Type B pancreatic cell (in vitro differentiated cells): ENCODE results near the gene MRPS23. TPM values are rescaled to one million over a fixed set of nuclear protein-coding genes. Genes with fewer than 3 reads are reported as not detected.

Source experiments
- DNase-seq: peaks from one replicate; pipeline ENCODE4 v3.0.0; 2021; ENCODE audit warnings: mixed read lengths; ENCODE audit not compliant: unreplicated experiment; ENCODE audit errors: extremely low spot score
- H3K27ac Mint-ChIP-seq: 2 replicates; pipeline ENCODE4 v1.8.0; 2021; ENCODE audit warnings: mild to moderate bottlenecking, mixed read lengths
- H3K27me3 Mint-ChIP-seq: 2 replicates; pipeline ENCODE4 v1.8.0; 2021; ENCODE audit warnings: mixed read lengths
- H3K36me3 Mint-ChIP-seq: 2 replicates; pipeline ENCODE4 v1.8.0; 2021; ENCODE audit warnings: mixed read lengths
- H3K4me1 Mint-ChIP-seq: one replicate; pipeline ENCODE4 v1.8.0; 2021; ENCODE audit warnings: mixed read lengths; ENCODE audit not compliant: unreplicated experiment
- H3K4me3 Mint-ChIP-seq: 2 replicates; pipeline ENCODE4 v1.8.0; 2021; ENCODE audit warnings: mild to moderate bottlenecking, mixed read lengths
- H3K9me3 Mint-ChIP-seq: 2 replicates; pipeline ENCODE4 v1.8.0; 2021; ENCODE audit warnings: mixed read lengths
- CTCF ChIP-seq: fragments of 200-600 bp; sonication (generic); conservative IDR thresholded peaks from 2 replicates; pipeline ENCODE4 v1.5.0; 2021; ENCODE audit warnings: antibody characterized with exemption, mild to moderate bottlenecking
- total RNA-seq: library from RNA; stranded (reverse); gene quantifications from 2 replicates; pipeline ENCODE4 v1.2.1, GENCODE V29; 2021; ENCODE audit warnings: low replicate concordance

MRPS23 gene
- total RNA-seq, 1 donor from 2014 or later: 46.9 TPM

GRCh38 chr17:57819867-57820266 lies 30.0 kb downstream of the MRPS23 start:
- no peak overlapping the region for H3K27ac Mint-ChIP-seq
- DNase-seq: no peak

DNA sequence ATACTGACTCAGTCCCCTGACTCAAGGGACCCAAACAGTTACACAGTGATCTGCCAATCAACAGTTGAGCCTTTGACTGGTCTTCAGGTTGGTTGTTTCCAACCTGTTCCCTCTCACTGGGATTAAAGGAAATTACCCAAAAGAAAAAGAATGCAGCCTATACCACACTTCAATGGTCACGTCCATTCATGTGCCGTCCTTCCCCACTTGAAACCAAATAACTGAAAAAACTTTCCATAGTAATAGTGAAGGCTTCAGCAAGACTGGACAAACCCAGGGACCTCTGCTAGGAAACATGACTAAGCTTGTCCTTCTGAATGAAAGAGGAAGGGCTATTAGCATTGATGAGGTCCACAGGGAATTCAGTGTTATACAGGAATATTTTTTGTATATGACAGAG lies 30.6 kb downstream of the MRPS23 start:
- TF ChIP-seq CTCF: no peak
- Mint-ChIP-seq H3K27me3 (peaks cover 56% of the 10 kb centered on the region), H3K9me3 (no peaks in the 10 kb centered on the region), H3K27ac (no peak overlapping the region), H3K4me3 (no peak overlapping the region), H3K36me3 (no peaks in the 10 kb centered on the region), H3K4me1 (peaks cover 14% of the 10 kb centered on the region)
- no peak for DNase-seq

More at GRCh38 chr17:57819867-57820266, 30.0 kb downstream of the MRPS23 start:
- no peak for TF ChIP-seq CTCF
- H3K4me3 Mint-ChIP-seq: no peak overlapping the region
- H3K9me3 Mint-ChIP-seq: no peaks in the 10 kb centered on the region
- H3K27me3 Mint-ChIP-seq: peaks cover 52% of the 10 kb centered on the region
- peaks cover 14% of the 10 kb centered on the region for H3K4me1 Mint-ChIP-seq
- H3K36me3 Mint-ChIP-seq: no peaks in the 10 kb centered on the region

DNA sequence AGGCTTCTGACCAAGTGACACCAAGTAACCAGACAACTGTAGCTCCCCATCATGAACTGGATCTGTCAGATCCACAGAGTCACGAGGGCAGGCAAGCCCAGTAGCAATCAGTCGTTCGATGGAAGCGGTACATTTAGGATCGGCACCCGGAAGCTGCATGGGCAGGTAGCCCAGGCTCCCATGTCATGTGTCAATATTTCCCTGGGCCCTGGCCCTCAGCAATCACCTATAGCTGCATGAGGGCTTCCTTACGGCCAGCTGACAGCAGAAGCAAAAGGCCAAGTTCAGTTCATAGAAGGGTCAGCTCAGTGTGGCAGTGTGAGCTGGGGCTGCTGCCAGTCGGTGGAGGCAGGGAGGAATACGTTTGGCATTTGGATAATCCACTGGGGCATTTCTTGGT lies 31.8 kb downstream of the MRPS23 start:
- Mint-ChIP-seq H3K27ac (no peak overlapping the region), H3K4me3 (no peak overlapping the region), H3K27me3 (peaks cover 46% of the 10 kb centered on the region), H3K36me3 (no peaks in the 10 kb centered on the region), H3K4me1 (peaks cover 3% of the 10 kb centered on the region), H3K9me3 (no peaks in the 10 kb centered on the region)
- TF ChIP-seq CTCF: no peak
- DNase-seq: no peak

GRCh38 chr17:57817299-57817698 lies 32.5 kb downstream of the MRPS23 start:
- Mint-ChIP-seq H3K27me3 (peaks cover 43% of the 10 kb centered on the region), H3K9me3 (no peaks in the 10 kb centered on the region), H3K27ac (no peak overlapping the region), H3K36me3 (no peaks in the 10 kb centered on the region), H3K4me3 (no peak overlapping the region), H3K4me1 (no peaks in the 10 kb centered on the region)
- no peak for TF ChIP-seq CTCF
- DNase-seq: no peak

DNA sequence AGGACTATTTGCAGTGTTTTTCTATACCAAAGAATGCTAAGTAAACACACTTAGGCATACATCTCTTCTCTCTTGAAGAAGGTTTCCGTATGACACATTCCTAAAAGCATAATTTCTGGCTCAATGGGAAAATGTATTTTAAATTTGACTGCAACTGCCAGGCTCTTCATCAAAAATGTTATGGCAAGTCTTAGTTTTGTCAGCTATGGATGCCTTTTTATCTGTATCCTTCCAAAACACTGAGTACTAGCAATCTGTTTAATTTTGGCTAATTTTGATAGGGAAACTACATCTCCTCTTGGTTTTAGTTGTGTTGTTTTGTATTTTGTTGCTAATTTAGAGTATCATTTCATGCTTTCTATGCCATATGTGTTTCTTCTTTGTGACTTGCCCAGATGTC lies 35.4 kb downstream of the MRPS23 start:
- H3K4me3 Mint-ChIP-seq: no peak overlapping the region
- peaks cover 49% of the 10 kb centered on the region for H3K27me3 Mint-ChIP-seq
- no peak for DNase-seq
- no peaks in the 10 kb centered on the region for H3K36me3 Mint-ChIP-seq
- H3K9me3 Mint-ChIP-seq: no peaks in the 10 kb centered on the region
- H3K4me1 Mint-ChIP-seq: peaks cover 22% of the 10 kb centered on the region
- no peak for TF ChIP-seq CTCF
- no peak overlapping the region for H3K27ac Mint-ChIP-seq
